ENCODE results near the gene ILRUN.
"Not testable (repeated sequence)": the region's sequence is repeated elsewhere in the genome, so short reads cannot be mapped to it uniquely, and the experiment has no call there.

The ILRUN gene
- 60.7 to 176 (median 139) reads per million in 17 experiments for total RNA-seq

- peak; percentile 96 to 99 (median 98) for DNase-seq
Observed at GRCh38 chr6:34696739-34697543, at the start of gene ILRUN. TSS of gene ILRUN (minus strand) at chr6:34696767. CDS start at chr6:34696603, 164 bp downstream.

- peak in 1 of 4 experiments; percentile 20 for DNase-seq
Observed at GRCh38 chr6:34745277-34746103, 48.9 kb upstream of the ILRUN start.

- DNase-seq: not testable (repeated sequence)
Observed at GRCh38 chr6:34744294-34744647, 47.7 kb upstream of the ILRUN start.

- no peak for DNase-seq
Observed at GRCh38 chr6:34743625-34744293, 47.2 kb upstream of the ILRUN start.

GRCh38 chr6:34742094-34742493 is 45.5 kb upstream of the ILRUN start:
- no peak for DNase-seq

- no peak for DNase-seq
Observed at GRCh38 chr6:34736823-34737222, 40.3 kb upstream of the ILRUN start.

GRCh38 chr6:34731393-34732060 is 35.0 kb upstream of the ILRUN start:
- DNase-seq: no peak

- DNase-seq: no peak
Observed at GRCh38 chr6:34729631-34730470, 33.3 kb upstream of the ILRUN start.

GRCh38 chr6:34726055-34726454 is 29.5 kb upstream of the ILRUN start:
- peak in 3 of 4 experiments; percentile 9 to 15 (median 10) for DNase-seq

GRCh38 chr6:34723203-34723602 is 26.6 kb upstream of the ILRUN start:
- no peak for DNase-seq

- no peak for DNase-seq
Observed at GRCh38 chr6:34722451-34722850, 25.9 kb upstream of the ILRUN start.

- DNase-seq: not testable (repeated sequence)
Observed at GRCh38 chr6:34720160-34720559, 23.6 kb upstream of the ILRUN start.

- not testable (repeated sequence) for DNase-seq
Observed at GRCh38 chr6:34719646-34720045, 23.1 kb upstream of the ILRUN start.

GRCh38 chr6:34718976-34719375 is 22.4 kb upstream of the ILRUN start:
- DNase-seq: no peak

GRCh38 chr6:34717466-34717865 is 20.9 kb upstream of the ILRUN start:
- DNase-seq: no peak

GRCh38 chr6:34714663-34715062 is 18.1 kb upstream of the ILRUN start:
- no peak for DNase-seq

- not testable (repeated sequence) for DNase-seq
Observed at GRCh38 chr6:34712881-34713280, 16.3 kb upstream of the ILRUN start.

GRCh38 chr6:34709386-34709785 is 12.8 kb upstream of the ILRUN start:
- no peak for DNase-seq

GRCh38 chr6:34705241-34705640 is 8.7 kb upstream of the ILRUN start:
- no peak for DNase-seq

- DNase-seq: no peak
Observed at GRCh38 chr6:34701199-34701598, 4.6 kb upstream of the ILRUN start.

- peak in 3 of 4 experiments; percentile 18 to 23 (median 22) for DNase-seq
Observed at GRCh38 chr6:34697904-34698559, 1.5 kb upstream of the ILRUN start.
